B cell (primary cell): ENCODE data around the gene PHF20. TPM values are rescaled to one million over a fixed set of nuclear protein-coding genes. Genes with fewer than 3 reads are reported as not detected.

Source experiments
- ATAC-seq: fragments of 200-7000 bp; cut with Tn5 transposase; one replicate; pipeline ENCODE4 v1.10.0; 2021; ENCODE audit warnings: low read depth, mild to moderate bottlenecking, moderate number of reproducible peaks, moderate library complexity
- CTCF ChIA-PET: fragments of 350-600 bp; sonication (Branson Sonifier 250); formaldehyde crosslinking; loops from one replicate; lab custom pipeline; 2021; ENCODE audit warnings: antibody characterized with exemption, inconsistent platforms; lab: Charles Lee
- POLR2A ChIA-PET: fragments of 350-600 bp; sonication (Branson Sonifier 250); formaldehyde crosslinking; loops from one replicate; lab custom pipeline; 2021; ENCODE audit warnings: antibody characterized with exemption; lab: Charles Lee
- DNase-seq: peaks from one replicate; pipeline ENCODE4 v3.0.0; 2013
- H2AFZ ChIP-seq: 2 replicates; pipeline ENCODE4 v1.6.1; 2012; ENCODE audit warnings: mild to moderate bottlenecking, low read depth, low read length; ENCODE audit not compliant: insufficient read depth, poor library complexity, severe bottlenecking
- H3K27ac ChIP-seq, 2 donors: 1 replicate in 1 of 2; 2 replicates in 1 of 2; pipeline ENCODE4 v1.5.1; 2012 to 2013; ENCODE audit warnings: low read length in 2 of 2, mild to moderate bottlenecking in 2 of 2, moderate library complexity in 1 of 2
- H3K27me3 ChIP-seq, 4 experiments: fragments of 200-600 bp in 1 of 4; sonication (generic) in 1 of 4; replicated peaks in 1 of 4; 1 replicate in 2 of 4; 2 replicates in 2 of 4; pipeline versions ENCODE4 v1.6.1 to v1.7.0; 2013 to 2016; ENCODE audit warnings: low read length in 3 of 4, mild to moderate bottlenecking in 2 of 4, mixed read lengths in 1 of 4, moderate library complexity in 1 of 4; ENCODE audit not compliant: insufficient read depth in 4 of 4, control insufficient read depth in 3 of 4; ENCODE audit errors: control extremely low read depth in 1 of 4
- H3K36me3 ChIP-seq, 2 experiments: replicated peaks in 1 of 2; 1 replicate in 1 of 2; 2 replicates in 1 of 2; pipeline versions ENCODE4 v1.6.1 to v1.7.1; 2013; ENCODE audit warnings: low read length in 1 of 2; ENCODE audit not compliant: insufficient read depth in 2 of 2, control insufficient read depth in 1 of 2; ENCODE audit errors: control extremely low read depth in 1 of 2, extremely low read depth in 1 of 2
- H3K4me1 ChIP-seq, 2 donors: fragments of 200-600 bp in 1 of 2; sonication (generic) in 1 of 2; 1 replicate in 1 of 2; 2 replicates in 1 of 2; pipeline versions ENCODE4 v1.5.1 to v1.6.1; 2013 to 2017; ENCODE audit warnings: low read length in 2 of 2; ENCODE audit not compliant: control insufficient read depth in 2 of 2, insufficient read depth in 2 of 2
- H3K4me2 ChIP-seq: replicated peaks from 2 replicates; pipeline ENCODE3; 2012; ENCODE audit warnings: mild to moderate bottlenecking, low read depth, low read length; ENCODE audit not compliant: poor library complexity, severe bottlenecking
- H3K4me3 ChIP-seq, 5 experiments: fragments of 200-600 bp in 1 of 5; sonication (generic) in 1 of 5; 1 replicate in 3 of 5; 2 replicates in 2 of 5; pipeline versions ENCODE4 v1.5.1 to v1.7.0; 2011 to 2016; ENCODE audit warnings: low read length in 4 of 5, mild to moderate bottlenecking in 4 of 5, low read depth in 2 of 5, control low read depth in 1 of 5, moderate library complexity in 1 of 5; ENCODE audit not compliant: insufficient read depth in 1 of 5; ENCODE audit errors: control extremely low read depth in 1 of 5, extremely low read depth in 1 of 5
- H3K79me2 ChIP-seq: fragments of 200-600 bp; sonication (generic); one replicate; pipeline ENCODE4 v1.6.0; 2016; ENCODE audit warnings: low read length; ENCODE audit not compliant: control insufficient read depth, insufficient read depth
- H3K9ac ChIP-seq: fragments of 200-600 bp; sonication (generic); 2 replicates; pipeline ENCODE4 v1.6.1; 2017; ENCODE audit warnings: mild to moderate bottlenecking, low read length, moderate library complexity
- H3K9me3 ChIP-seq, 3 donors: one replicate each; pipeline versions ENCODE4 v1.6.1 to v1.7.1; 2013; ENCODE audit warnings: low read length in 2 of 3; ENCODE audit not compliant: control insufficient read depth in 2 of 3, insufficient read depth in 1 of 3; ENCODE audit errors: control extremely low read depth in 1 of 3
- H4K20me1 ChIP-seq: 2 replicates; pipeline ENCODE4 v1.6.0; 2012; ENCODE audit warnings: mild to moderate bottlenecking, low read length; ENCODE audit not compliant: insufficient read depth, control insufficient read depth, poor library complexity, severe bottlenecking
- H3K27ac Mint-ChIP-seq: one replicate; pipeline ENCODE4 v1.8.0; 2021; ENCODE audit warnings: mixed read lengths
- H3K27me3 Mint-ChIP-seq: one replicate; pipeline ENCODE4 v1.8.0; 2021; ENCODE audit warnings: mixed read lengths
- H3K4me1 Mint-ChIP-seq: one replicate; pipeline ENCODE4 v1.8.0; 2021; ENCODE audit warnings: mixed read lengths
- H3K4me3 Mint-ChIP-seq: one replicate; pipeline ENCODE4 v1.8.0; 2021; ENCODE audit warnings: mixed read lengths
- H3K9me3 Mint-ChIP-seq: one replicate; pipeline ENCODE4 v1.8.0; 2022; ENCODE audit warnings: mixed read lengths; ENCODE audit not compliant: insufficient read depth
- CTCF ChIP-seq: fragments of 200-600 bp; IDR thresholded peaks from one replicate; pipeline ENCODE4 v1.8.0; 2022; ENCODE audit warnings: antibody characterized with exemption, mild to moderate bottlenecking
- EZH2 ChIP-seq: IDR thresholded peaks from 2 replicates; pipeline ENCODE4 v1.6.1; 2012; ENCODE audit warnings: borderline replicate concordance, low read depth, mild to moderate bottlenecking, moderate library complexity, low read length; ENCODE audit not compliant: insufficient read depth, poor library complexity, severe bottlenecking
- WGBS: methylation state at CpG from one replicate; pipeline ENCODE4 v1.1.5; 2013; ENCODE audit warnings: missing lambda C conversion rate; ENCODE audit not compliant: insufficient coverage; 5-methylcytosine and 5-hydroxymethylcytosine counted together
- intact Hi-C: fragments of 100-400 bp; cut with micrococcal nuclease; formaldehyde crosslinking; loops from one replicate; pipeline ENCODE4 v1.10.0; 2022
- polyA plus RNA-seq: library from polyadenylated mRNA; depleted of rRNA; stranded (reverse); fragments of >200 nt; gene quantifications from 2 replicates; pipeline ENCODE4 v1.2.3, GENCODE V29; 2012
- total RNA-seq, 2 donors: library from RNA; stranded (reverse); fragments of 120-200 nt in 1 of 2; gene quantifications; 1 replicate in 1 of 2; 2 replicates in 1 of 2; pipeline versions ENCODE4 v1.2.3 to v1.2.4, GENCODE V29; 2013 to 2022

PHF20 gene
- total and polyA plus RNA-seq, 2 donors (not counting 1 experiment from before 2014, with no cell fraction given): 53.6 to 92.3 TPM

DNA sequence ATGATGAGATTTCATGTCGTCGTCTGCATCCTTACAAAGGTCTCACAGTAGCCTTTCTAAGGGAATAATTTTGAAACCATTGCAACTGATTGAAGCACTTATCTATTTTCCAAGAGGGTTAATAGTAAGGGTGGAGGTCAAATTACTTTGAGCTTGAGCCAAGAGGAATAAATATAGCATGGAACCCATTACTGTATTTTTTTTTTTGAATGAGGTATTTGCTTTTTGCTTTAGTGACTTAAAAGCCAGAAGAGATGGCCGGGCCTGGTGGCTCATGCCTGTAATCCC lies 104.2 kb downstream of the PHF20 start:
- Histone ChIP-seq H3K27me3 (no peaks in the 10 kb centered on the region), H3K9ac (no peak overlapping the region), H3K4me2 (no peak overlapping the region), H3K4me3 (no peak overlapping the region), H3K4me1 (no peaks in the 10 kb centered on the region), H3K9me3 (no peaks in the 10 kb centered on the region), H3K79me2 (peaks cover 23% of the 10 kb centered on the region), H2AFZ (no peak overlapping the region), H4K20me1 (no peaks in the 10 kb centered on the region), H3K27ac (no peak overlapping the region), H3K36me3 (peaks cover 4 to 21% of the 10 kb centered on the region in 2 experiments)
- H3K9me3 Mint-ChIP-seq: no peaks in the 10 kb centered on the region
- ATAC-seq: no peak
- H3K4me1 Mint-ChIP-seq: no peaks in the 10 kb centered on the region
- CTCF ChIA-PET: interaction anchor here (1.2 kb wide), 1 partner anchor 9 kb away, joined by 7 read pairs; no protein-coding TSS in a partner anchor
- no peak for DNase-seq
- TF ChIP-seq EZH2 (no peak), CTCF (no peak)
- H3K27me3 Mint-ChIP-seq: no peaks in the 10 kb centered on the region
- no peak overlapping the region for H3K27ac Mint-ChIP-seq
- H3K4me3 Mint-ChIP-seq: no peak overlapping the region
- 100% methylated on average over 1 of the region's 3 CpGs for WGBS
- intact Hi-C loops: no loop called here
- POLR2A ChIA-PET: no interaction called here

- TF ChIP-seq EZH2: no peak
- TF ChIP-seq CTCF: no peak
- H3K27ac ChIP-seq: no peak overlapping the region
- POLR2A ChIA-PET: no interaction called here
- WGBS: no CpG with 5 or more reads among the region's 2 CpGs
- ATAC-seq (no peak), DNase-seq (no peak)
- H3K4me1 ChIP-seq: no peaks in the 10 kb centered on the region
- no peaks in the 10 kb centered on the region for H3K9me3 ChIP-seq
- no peak overlapping the region for H3K4me3 Mint-ChIP-seq
- intact Hi-C loops: no loop called here
- no peak overlapping the region for H2AFZ ChIP-seq
- H3K36me3 ChIP-seq: peaks cover 4 to 16% of the 10 kb centered on the region in 2 experiments
- H3K9ac ChIP-seq: no peak overlapping the region
- no peaks in the 10 kb centered on the region for H3K27me3 Mint-ChIP-seq
- H3K27ac Mint-ChIP-seq: no peak overlapping the region
- no peaks in the 10 kb centered on the region for H3K9me3 Mint-ChIP-seq
- no peak overlapping the region for H3K4me3 ChIP-seq
- H3K4me2 ChIP-seq: no peak overlapping the region
- H3K27me3 ChIP-seq: no peaks in the 10 kb centered on the region
- no peaks in the 10 kb centered on the region for H3K4me1 Mint-ChIP-seq
- H4K20me1 ChIP-seq: no peaks in the 10 kb centered on the region
- CTCF ChIA-PET: interaction anchor here (0.6 kb wide), 1 partner anchor 36 kb away, joined by 4 read pairs; no protein-coding TSS in a partner anchor
- H3K79me2 ChIP-seq: peaks cover 21% of the 10 kb centered on the region
Observed at GRCh38 chr20:35877611-35878010, 105.8 kb downstream of the PHF20 start.
